PC-3 (cell line): ENCODE data around the gene TMEM114. TPM values are rescaled to one million over a fixed set of nuclear protein-coding genes. Genes with fewer than 3 reads are reported as not detected.

Experiments
- ATAC-seq: fragments of 200-7000 bp; cut with Tn5 transposase; 2 replicates; pipeline ENCODE4 v1.9.1; 2020; ENCODE audit warnings: mild to moderate bottlenecking, moderate library complexity
- BruUV-seq: library from RNA; stranded (reverse); fragments of 400-500 nt; replicated peaks from 2 replicates; lab custom pipeline; 2021; lab: Mats Ljungman, UMichigan
- CTCF ChIA-PET: fragments of 300-600 bp; sonication (Branson Sonifier 250); formaldehyde crosslinking; loops from one replicate; lab custom pipeline; 2022; ENCODE audit warnings: antibody characterized with exemption; lab: Charles Lee
- POLR2A ChIA-PET: fragments of 300-600 bp; sonication (Branson Sonifier 250); formaldehyde crosslinking; loops from one replicate; lab custom pipeline; 2022; ENCODE audit warnings: antibody characterized with exemption; ENCODE audit not compliant: unreplicated experiment; lab: Charles Lee
- DNase-seq: peaks from one replicate; pipeline ENCODE4 v3.0.0-alpha.2; 2015
- H2AFZ ChIP-seq: fragments of 300-600 bp; sonication (generic); 2 replicates; pipeline ENCODE4 v1.6.0; 2016; ENCODE audit warnings: antibody characterized with exemption, low read length
- H3F3A ChIP-seq: fragments of 300-600 bp; sonication (generic); one replicate; pipeline ENCODE4 v1.6.0; 2017; ENCODE audit warnings: antibody characterized with exemption, low read length, control low read depth, mild to moderate bottlenecking; ENCODE audit not compliant: unreplicated experiment
- H3K27ac ChIP-seq: fragments of 300-600 bp; sonication (generic); 2 replicates; pipeline ENCODE4 v1.5.1; 2016; ENCODE audit warnings: mild to moderate bottlenecking, low read length
- H3K27me3 ChIP-seq: fragments of 300-600 bp; sonication (generic); 2 replicates; pipeline ENCODE4 v1.6.1; 2016; ENCODE audit warnings: low read length, mixed read lengths
- H3K36me3 ChIP-seq: fragments of 300-600 bp; sonication (generic); 2 replicates; pipeline ENCODE4 v1.6.1; 2016; ENCODE audit warnings: low read depth, mixed run types, low read length, mixed read lengths
- H3K4me1 ChIP-seq: fragments of 300-600 bp; sonication (generic); 2 replicates; pipeline ENCODE4 v1.5.1; 2016; ENCODE audit warnings: low read length; ENCODE audit not compliant: insufficient read depth
- H3K4me2 ChIP-seq: fragments of 300-600 bp; sonication (generic); 2 replicates; pipeline ENCODE4 v1.6.0; 2016; ENCODE audit warnings: low read length
- H3K4me3 ChIP-seq: fragments of 300-600 bp; sonication (generic); 2 replicates; pipeline ENCODE4 v1.5.1; 2016; ENCODE audit warnings: mild to moderate bottlenecking, low read length, mixed read lengths
- H3K79me2 ChIP-seq: fragments of 300-600 bp; sonication (generic); 2 replicates; pipeline ENCODE4 v1.6.1; 2017; ENCODE audit warnings: low read length, mixed read lengths
- H3K9ac ChIP-seq: fragments of 300-600 bp; sonication (generic); 2 replicates; pipeline ENCODE4 v1.6.0; 2016; ENCODE audit warnings: mild to moderate bottlenecking, low read length
- H3K9me2 ChIP-seq: fragments of 300-600 bp; sonication (generic); replicated peaks from 2 replicates; pipeline ENCODE4 v1.6.1; 2016; ENCODE audit warnings: mixed run types, low read length, mixed read lengths
- H3K9me3 ChIP-seq: fragments of 300-600 bp; sonication (generic); 2 replicates; pipeline ENCODE4 v1.6.1; 2016; ENCODE audit warnings: low read length, mixed read lengths
- H4K20me1 ChIP-seq: fragments of 300-600 bp; sonication (generic); 2 replicates; pipeline ENCODE4 v1.6.1; 2016; ENCODE audit warnings: low read length, mixed read lengths
- EZH2 ChIP-seq: fragments of 300-600 bp; sonication (generic); IDR thresholded peaks from one replicate; pipeline ENCODE4 v1.6.1; 2017; ENCODE audit warnings: antibody characterized with exemption, mild to moderate bottlenecking, low read length; ENCODE audit not compliant: unreplicated experiment
- EZH2phosphoT487 ChIP-seq: fragments of 300-600 bp; sonication (generic); IDR thresholded peaks from 2 replicates; pipeline ENCODE4 v1.6.1; 2018; ENCODE audit warnings: mild to moderate bottlenecking, antibody characterized with exemption, low read length, borderline replicate concordance
- intact Hi-C: fragments of 100-400 bp; cut with micrococcal nuclease; formaldehyde crosslinking; loops from 2 replicates; pipeline ENCODE4 v1.9.0; 2023
- total RNA-seq: library from RNA; depleted of rRNA; stranded (reverse); fragments of >200 nt; gene quantifications from 2 replicates; pipeline ENCODE4 v1.2.3, GENCODE V29; 2014
- TF ChIP-seq, protein P1 (sequence below): fragments of 300-600 bp; sonication (generic); conservative IDR thresholded peaks from 2 replicates; pipeline ENCODE4 v1.5.1; 2017; ENCODE audit warnings: antibody characterized with exemption, low read depth, mild to moderate bottlenecking, low read length

The TMEM114 gene
- total RNA-seq, 1 experiment from 2014 or later: not detected

DNA sequence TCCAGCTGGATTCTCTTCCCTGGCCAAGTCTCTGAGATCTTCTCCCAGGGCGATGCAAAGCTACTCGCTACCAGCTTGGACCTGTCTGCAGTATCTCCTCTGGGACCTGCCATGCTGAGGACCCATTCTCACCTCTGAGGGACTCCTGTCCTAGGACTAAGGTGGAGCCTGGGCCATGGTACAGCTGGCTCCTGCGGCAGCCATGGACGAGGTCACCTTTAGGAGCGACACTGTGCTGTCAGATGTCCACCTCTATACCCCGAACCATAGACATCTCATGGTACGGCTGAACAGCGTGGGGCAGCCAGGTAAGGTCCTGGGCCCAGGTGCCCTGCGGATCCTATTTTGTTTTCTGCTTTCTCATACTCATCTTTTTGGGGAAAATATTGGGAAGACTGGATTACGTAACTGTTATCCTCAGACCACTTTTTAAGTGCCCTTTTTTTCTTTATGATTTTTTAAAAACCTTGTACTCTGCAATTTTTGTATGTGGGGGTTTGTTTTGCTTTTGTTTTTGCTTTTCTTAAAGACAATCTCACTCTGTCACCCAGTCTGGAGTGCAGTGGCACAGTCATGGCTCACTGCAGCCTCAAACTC lies 35.3 kb upstream of the TMEM114 start:
- H3K9ac ChIP-seq: no peak overlapping the region
- H3K79me2 ChIP-seq: peaks cover 26% of the 10 kb centered on the region
- H3K9me2 ChIP-seq: no peaks in the 10 kb centered on the region
- no peak for ATAC-seq
- POLR2A ChIA-PET: interaction anchor here (0.6 kb wide), 1 partner anchor 466 kb away, joined by 6 read pairs; the partner anchor contains the start of gene HAPSTR1
- H3K4me2 ChIP-seq: no peak overlapping the region
- no peaks in the 10 kb centered on the region for H3K27me3 ChIP-seq
- BruUV-seq: no TSS peak
- intact Hi-C loops: no loop called here
- no peak for DNase-seq
- no peak for TF ChIP-seq EZH2
- H3K27ac ChIP-seq: no peak overlapping the region
- H3K4me1 ChIP-seq: peaks cover 8% of the 10 kb centered on the region
- CTCF ChIA-PET: no interaction called here
- no peaks in the 10 kb centered on the region for H4K20me1 ChIP-seq
- no peak overlapping the region for H3K4me3 ChIP-seq
- H3F3A ChIP-seq: no peaks in the 10 kb centered on the region
- H3K36me3 ChIP-seq: peaks cover 4% of the 10 kb centered on the region; the same call in 1 of the 2 replicates
- H2AFZ ChIP-seq: no peak overlapping the region
- H3K9me3 ChIP-seq: no peaks in the 10 kb centered on the region

DNA sequence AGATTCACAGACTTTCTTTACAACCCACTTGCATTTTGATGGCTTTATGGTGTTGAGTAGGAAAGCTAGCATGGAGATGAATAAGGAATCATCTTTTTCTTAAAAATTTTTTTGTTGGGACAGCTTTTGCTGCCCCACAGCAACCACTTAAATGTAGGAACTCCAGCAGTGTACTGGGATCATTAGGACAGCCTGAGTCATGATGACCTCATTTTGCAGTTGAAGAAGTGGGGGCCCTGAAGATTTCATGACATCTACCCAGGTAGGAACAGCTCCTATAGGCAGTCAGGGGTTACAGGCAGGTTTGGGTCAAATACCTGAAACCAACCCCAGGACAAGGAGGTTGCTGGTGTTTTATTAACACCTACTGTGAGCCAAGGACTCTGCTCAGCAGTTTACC lies 33.3 kb upstream of the TMEM114 start:
- peaks cover 8% of the 10 kb centered on the region for H3K4me1 ChIP-seq
- no TSS peak for BruUV-seq
- no peaks in the 10 kb centered on the region for H3K36me3 ChIP-seq
- H3K9ac ChIP-seq: no peak overlapping the region
- no peak overlapping the region for H3K4me3 ChIP-seq
- ATAC-seq: no peak
- H3K4me2 ChIP-seq: peak overlapping the region; percentile 87; the same call in 1 of the 2 replicates
- no peak overlapping the region for H3K27ac ChIP-seq
- DNase-seq: peak; percentile 11
- CTCF ChIA-PET: no interaction called here
- H3F3A ChIP-seq: no peaks in the 10 kb centered on the region
- H3K9me3 ChIP-seq: no peaks in the 10 kb centered on the region
- no peaks in the 10 kb centered on the region for H3K27me3 ChIP-seq
- TF ChIP-seq, protein P1, sequence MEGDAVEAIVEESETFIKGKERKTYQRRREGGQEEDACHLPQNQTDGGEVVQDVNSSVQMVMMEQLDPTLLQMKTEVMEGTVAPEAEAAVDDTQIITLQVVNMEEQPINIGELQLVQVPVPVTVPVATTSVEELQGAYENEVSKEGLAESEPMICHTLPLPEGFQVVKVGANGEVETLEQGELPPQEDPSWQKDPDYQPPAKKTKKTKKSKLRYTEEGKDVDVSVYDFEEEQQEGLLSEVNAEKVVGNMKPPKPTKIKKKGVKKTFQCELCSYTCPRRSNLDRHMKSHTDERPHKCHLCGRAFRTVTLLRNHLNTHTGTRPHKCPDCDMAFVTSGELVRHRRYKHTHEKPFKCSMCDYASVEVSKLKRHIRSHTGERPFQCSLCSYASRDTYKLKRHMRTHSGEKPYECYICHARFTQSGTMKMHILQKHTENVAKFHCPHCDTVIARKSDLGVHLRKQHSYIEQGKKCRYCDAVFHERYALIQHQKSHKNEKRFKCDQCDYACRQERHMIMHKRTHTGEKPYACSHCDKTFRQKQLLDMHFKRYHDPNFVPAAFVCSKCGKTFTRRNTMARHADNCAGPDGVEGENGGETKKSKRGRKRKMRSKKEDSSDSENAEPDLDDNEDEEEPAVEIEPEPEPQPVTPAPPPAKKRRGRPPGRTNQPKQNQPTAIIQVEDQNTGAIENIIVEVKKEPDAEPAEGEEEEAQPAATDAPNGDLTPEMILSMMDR: no peak
- no peak for TF ChIP-seq EZH2phosphoT487
- no peak for TF ChIP-seq EZH2
- H4K20me1 ChIP-seq: no peaks in the 10 kb centered on the region
- H3K79me2 ChIP-seq: peaks cover 26% of the 10 kb centered on the region
- intact Hi-C loops: loop anchor here (5.0 kb wide), 1 partner anchor 56 kb away; no protein-coding TSS in a partner anchor
- POLR2A ChIA-PET: no interaction called here
- H3K9me2 ChIP-seq: no peaks in the 10 kb centered on the region
- H2AFZ ChIP-seq: no peak overlapping the region

DNA sequence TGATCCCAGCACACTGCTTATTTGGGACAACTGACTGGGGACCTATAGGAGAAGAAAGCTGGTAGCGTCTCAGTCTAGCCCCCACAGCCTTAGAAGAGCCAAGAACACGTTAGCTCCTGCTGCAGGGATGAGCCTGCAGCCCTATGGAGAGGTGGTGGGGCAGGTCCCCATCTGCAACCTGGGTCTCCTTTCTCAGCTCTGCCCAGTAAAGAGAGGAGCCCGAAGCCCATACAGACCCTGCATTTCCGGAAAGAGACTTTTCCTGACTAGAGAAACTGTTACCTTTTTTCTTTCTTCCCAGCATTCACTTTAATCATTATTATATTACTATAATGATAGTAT lies 32.0 kb upstream of the TMEM114 start:
- no TSS peak for BruUV-seq
- intact Hi-C loops: loop anchor here (5.0 kb wide), 1 partner anchor 55 kb away; no protein-coding TSS in a partner anchor
- Histone ChIP-seq H3F3A (no peaks in the 10 kb centered on the region), H3K4me1 (peaks cover 8% of the 10 kb centered on the region), H3K27me3 (no peaks in the 10 kb centered on the region), H3K36me3 (no peaks in the 10 kb centered on the region), H3K9ac (peak overlapping the region; percentile 90), H3K4me2 (peak overlapping the region; percentile 87), H2AFZ (peak overlapping the region; percentile 82), H3K4me3 (peak overlapping the region; percentile 80), H4K20me1 (no peaks in the 10 kb centered on the region), H3K9me2 (no peaks in the 10 kb centered on the region), H3K27ac (no peak overlapping the region), H3K79me2 (peaks cover 26% of the 10 kb centered on the region), H3K9me3 (no peaks in the 10 kb centered on the region)
- DNase-seq: no peak
- peak; percentile 14; the same call in 1 of the 2 replicates for ATAC-seq
- TF ChIP-seq, protein P1: no peak
- no peak for TF ChIP-seq EZH2
- no peak for TF ChIP-seq EZH2phosphoT487
- CTCF ChIA-PET: no interaction called here
- POLR2A ChIA-PET: no interaction called here
